HG03565 (cell line): ENCODE data around the gene CYP1A1.

Source experiments
- ATAC-seq: cut with Tn5 transposase; IDR thresholded peaks from one replicate; pipeline ENCODE4 v1.9.1; 2021; ENCODE audit warnings: mild to moderate bottlenecking, moderate library complexity; ENCODE audit not compliant: unreplicated experiment

CYP1A1 gene

DNA sequence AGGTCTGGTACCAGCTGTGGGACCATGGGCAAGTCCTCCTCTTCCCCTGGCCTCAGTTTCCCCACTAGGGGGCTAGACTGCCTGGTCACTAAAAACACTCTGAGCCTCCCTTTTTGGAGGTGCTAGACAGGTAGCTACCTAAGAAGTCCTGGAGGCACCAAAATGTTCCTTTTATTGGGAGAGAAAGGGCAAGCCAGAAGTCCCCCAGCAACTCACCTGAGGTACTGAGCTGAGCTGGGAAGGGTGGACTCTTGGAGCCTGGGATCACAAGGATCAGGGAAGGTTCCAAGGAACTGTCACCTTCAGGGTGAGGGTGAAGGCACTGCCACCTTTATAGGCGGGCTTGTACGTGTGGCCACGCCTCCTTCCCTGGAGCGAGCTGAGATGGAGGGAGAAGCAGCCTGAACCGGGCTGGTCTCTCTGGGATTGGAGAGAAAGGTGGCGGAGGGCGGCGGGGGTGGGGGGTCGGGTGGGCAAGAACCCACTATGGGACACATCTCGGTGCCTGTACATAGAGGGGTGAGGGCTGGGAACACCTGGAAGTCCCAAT, at the start of gene CYP1A1:
Gene CYP1A1, minus strand, starts transcription at position 304 of the 550 bp plus-strand sequence. CDS start 2,431 bp downstream, outside the sequence.
- ATAC-seq, result no peak

- ATAC-seq, result no peak
These were observed 48.5 kb upstream of the CYP1A1 start for GRCh38 chr15:74773731-74774252.

- ATAC-seq, result no peak
These were observed 48.0 kb upstream of the CYP1A1 start for GRCh38 chr15:74773329-74773728.

GRCh38 chr15:74770211-74770903, 45.0 kb upstream of the CYP1A1 start:
- no peak for ATAC-seq

DNA sequence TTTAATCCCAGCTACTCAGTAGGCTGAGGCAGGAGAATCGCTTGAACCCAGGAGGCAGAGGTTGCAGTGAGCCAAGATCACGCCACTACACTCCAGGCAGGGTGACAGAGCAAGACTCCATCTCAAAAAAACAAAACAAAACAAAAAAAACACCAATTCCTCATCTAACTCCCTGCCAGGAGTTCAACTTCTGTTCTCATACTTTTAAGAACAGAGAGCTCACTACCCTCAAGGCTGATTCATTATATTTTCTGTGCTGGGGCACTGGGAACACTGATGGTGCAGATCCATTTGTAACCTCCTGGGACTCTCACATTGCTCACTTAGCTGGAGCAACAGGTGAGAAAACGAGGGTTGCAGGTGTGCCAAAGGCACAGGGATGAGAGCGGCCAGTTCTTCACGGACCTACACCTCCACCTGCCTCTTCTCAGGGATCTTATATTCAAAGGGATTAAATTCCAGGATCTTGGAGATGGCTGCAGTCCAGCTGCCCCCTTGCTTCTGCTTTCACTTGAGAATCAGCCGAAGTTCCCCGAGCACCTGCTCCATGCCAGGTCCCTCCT, 44.2 kb upstream of the CYP1A1 start:
- no peak for ATAC-seq

GRCh38 chr15:74768771-74769342, 43.5 kb upstream of the CYP1A1 start:
- ATAC-seq, result peak; percentile 54

GRCh38 chr15:74768099-74768770, 42.9 kb upstream of the CYP1A1 start:
- no peak for ATAC-seq

GRCh38 chr15:74767167-74768098, 42.1 kb upstream of the CYP1A1 start:
- no peak for ATAC-seq

- ATAC-seq, result no peak
These were observed 38.1 kb upstream of the CYP1A1 start for GRCh38 chr15:74763416-74763815.

- no peak for ATAC-seq
These were observed 37.4 kb upstream of the CYP1A1 start for GRCh38 chr15:74762791-74763150.

GRCh38 chr15:74758736-74759135, 33.4 kb upstream of the CYP1A1 start:
- ATAC-seq, result no peak

DNA sequence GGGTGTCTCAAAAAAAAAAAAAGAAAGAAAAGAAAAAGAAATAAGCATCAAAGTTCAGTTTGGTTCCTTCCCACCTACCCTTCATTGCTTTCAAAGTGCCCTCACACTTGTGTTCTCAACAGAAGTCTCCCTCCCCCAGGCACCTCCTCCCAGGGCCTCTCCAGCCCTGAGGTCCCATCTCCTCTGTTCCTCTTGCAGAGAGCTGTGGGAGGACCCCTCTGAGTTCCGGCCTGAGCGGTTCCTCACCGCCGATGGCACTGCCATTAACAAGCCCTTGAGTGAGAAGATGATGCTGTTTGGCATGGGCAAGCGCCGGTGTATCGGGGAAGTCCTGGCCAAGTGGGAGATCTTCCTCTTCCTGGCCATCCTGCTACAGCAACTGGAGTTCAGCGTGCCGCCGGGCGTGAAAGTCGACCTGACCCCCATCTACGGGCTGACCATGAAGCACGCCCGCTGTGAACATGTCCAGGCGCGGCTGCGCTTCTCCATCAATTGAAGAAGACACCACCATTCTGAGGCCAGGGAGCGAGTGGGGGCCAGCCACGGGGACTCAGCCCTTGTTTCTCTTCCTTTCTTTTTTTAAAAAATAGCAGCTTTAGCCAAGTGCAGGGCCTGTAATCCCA, 29.4 kb upstream of the CYP1A1 start:
- ATAC-seq, result no peak

- no peak for ATAC-seq
These were observed 27.2 kb upstream of the CYP1A1 start for GRCh38 chr15:74752531-74752930.

- ATAC-seq, result no peak
These were observed 26.7 kb upstream of the CYP1A1 start for GRCh38 chr15:74752011-74752410.

GRCh38 chr15:74750751-74751150, 25.4 kb upstream of the CYP1A1 start:
- no peak for ATAC-seq

GRCh38 chr15:74749832-74750231, 24.5 kb upstream of the CYP1A1 start:
- no peak for ATAC-seq

DNA sequence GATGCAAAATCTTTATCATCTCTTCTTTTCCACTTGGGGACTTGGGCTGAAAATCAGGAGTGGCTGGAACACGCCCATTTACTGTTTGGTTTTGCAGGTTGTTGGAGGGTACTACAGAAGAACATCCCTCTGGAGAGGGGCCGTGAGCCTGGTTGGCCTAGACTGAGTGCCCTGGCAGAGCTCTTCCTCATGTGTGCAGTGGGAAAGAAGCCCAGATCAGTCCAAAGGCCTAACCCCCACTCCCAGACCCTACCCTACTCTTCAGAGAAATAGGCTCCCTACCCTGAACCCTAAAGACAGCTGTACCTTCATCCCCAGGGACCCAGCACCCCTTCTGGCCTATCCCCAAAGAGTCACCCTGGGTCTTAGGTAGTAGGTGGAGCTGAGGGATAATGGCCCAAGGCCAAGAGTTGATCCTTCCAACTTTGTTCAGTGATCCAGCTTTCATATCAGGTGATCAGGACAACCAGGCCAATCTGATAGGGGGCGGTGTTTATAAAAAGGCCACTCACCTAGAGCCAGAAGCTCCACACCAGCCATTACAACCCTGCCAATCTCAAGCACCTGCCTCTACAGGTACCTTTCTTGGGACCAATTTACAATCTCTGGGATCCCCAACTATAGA, 23.1 kb upstream of the CYP1A1 start, which contains the start of gene CYP1A2:
Gene CYP1A2, plus strand, starts transcription at position 524 of the 625 bp plus-strand sequence. CDS start 894 bp downstream, outside the sequence.
- no peak for ATAC-seq

DNA sequence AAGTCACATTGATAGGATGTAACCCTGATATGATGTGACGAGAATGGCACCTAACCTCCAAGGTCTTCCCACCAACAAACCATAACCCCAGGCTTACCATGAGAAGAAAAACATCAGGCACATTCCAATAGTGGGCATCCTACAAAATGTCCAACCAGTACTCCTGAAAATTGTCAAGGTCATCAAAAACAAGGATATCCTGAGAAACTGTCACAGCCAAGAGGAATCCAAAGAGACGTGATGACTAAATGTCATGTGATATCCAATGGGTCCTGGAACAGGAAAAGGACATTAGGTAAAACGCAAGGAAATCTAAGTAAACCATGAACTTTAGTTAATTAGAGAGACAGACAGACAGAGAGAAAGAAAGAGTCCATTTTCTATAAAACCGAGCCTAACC, 21.1 kb upstream of the CYP1A1 start:
- ATAC-seq, result no peak

DNA sequence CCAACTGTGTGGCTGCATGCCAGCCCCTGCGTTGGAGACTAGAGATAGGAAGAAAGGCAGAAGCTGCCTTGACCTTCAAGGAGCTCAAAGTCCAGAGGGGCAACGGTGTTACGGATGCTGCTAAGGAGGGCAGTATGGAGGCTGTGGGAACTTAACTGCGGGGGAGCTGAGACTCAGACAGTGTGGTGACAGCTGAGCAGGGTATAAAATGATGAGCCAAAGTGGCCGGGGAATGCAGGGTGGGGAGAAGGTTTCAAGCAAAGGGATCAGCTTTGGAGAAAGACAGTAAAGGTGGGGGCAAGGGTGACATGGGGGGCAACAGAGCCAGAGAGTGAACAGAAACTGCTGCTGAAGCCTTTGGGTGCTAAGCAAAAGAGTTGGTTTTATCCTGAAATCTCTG, 17.1 kb upstream of the CYP1A1 start:
- no peak for ATAC-seq
